GM18526 (cell line): Measurements from ENCODE around the gene KCNK2.

Experiments used
- POLR2A ChIP-seq: IDR thresholded peaks from 3 replicates; pipeline ENCODE4 v1.6.1; 2011; ENCODE audit not compliant: insufficient read length; ENCODE audit errors: extremely low read depth

Gene KCNK2

GRCh38 chr1:215119719-215120365, 37.3 kb downstream of the KCNK2 start:
- no peak for TF ChIP-seq POLR2A

DNA sequence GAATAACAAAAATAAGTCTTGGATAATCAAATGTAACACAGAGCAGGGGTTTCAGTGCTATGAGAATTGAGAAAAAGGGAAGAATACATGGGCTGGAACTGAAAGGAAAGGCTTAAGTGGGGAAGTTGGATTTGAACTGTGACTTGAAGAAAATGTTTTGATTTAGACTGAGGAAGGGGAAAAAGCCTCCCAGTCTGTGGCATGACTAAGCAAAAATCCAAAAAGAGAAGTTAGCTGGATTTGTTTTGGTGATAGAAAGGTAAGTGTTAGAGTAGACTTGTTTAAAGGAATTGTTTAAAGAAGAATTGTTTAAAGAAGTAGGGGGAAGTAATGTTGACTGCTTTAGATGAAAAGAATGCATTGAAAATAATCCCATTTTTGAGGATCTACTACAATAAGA, 46.0 kb downstream of the KCNK2 start:
- no peak for TF ChIP-seq POLR2A

DNA sequence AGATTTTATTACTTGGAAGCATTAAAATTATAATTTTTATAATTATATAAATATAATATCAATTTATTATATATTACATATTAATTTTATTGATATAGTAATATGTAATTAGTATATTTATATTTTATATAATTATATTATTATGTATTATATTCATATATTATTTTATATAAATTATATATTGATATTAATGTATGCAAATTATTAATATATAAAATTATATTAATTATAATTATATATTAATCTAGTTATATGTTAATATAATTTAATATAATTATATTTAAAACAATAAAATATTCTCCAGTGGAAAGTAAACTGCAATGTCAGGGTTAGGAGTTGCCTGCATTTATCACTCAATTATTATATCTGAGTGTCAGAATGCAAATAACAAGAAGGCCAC, 48.8 kb downstream of the KCNK2 start:
- no peak for TF ChIP-seq POLR2A

- TF ChIP-seq POLR2A = no peak
Observed at GRCh38 chr1:215132156-215132555, 49.6 kb downstream of the KCNK2 start.

DNA sequence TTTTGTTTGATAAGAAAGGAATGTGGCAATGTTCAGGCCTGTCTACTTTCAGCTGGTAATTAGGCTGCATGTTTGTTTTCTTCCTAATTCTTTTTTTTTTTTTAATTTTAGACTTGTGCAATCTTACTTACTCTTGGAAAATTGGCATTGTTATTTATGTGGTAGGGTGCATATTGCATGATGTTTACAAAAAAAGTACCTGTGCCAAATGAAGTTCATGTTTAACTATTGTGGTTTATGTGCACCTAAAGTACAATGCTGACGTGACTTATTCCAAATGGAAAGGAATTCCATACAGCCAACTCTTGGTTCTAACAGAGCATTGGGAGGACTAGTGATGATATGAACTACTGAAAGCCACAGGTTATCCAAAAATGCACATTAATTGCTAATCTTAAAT, 51.0 kb downstream of the KCNK2 start:
- no peak for TF ChIP-seq POLR2A

DNA sequence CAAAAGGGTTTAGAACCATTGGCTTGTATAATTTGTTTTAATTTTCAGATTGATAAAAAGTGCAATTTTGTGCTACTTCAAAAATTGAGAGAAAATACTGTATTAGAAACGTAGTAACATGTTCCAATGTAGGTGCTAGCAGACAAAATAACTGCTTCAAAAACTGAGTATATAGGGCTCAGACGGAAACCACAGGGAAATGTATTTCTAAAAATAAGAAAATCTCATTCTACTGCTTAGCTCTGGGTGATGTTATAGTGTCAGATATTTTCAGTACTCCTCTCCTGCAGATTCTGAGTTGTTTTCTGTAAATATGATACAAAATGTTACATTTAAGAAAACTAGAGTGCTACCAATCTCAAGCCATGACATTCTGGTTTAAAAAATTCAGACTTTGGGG, 55.4 kb downstream of the KCNK2 start:
- no peak for TF ChIP-seq POLR2A

DNA sequence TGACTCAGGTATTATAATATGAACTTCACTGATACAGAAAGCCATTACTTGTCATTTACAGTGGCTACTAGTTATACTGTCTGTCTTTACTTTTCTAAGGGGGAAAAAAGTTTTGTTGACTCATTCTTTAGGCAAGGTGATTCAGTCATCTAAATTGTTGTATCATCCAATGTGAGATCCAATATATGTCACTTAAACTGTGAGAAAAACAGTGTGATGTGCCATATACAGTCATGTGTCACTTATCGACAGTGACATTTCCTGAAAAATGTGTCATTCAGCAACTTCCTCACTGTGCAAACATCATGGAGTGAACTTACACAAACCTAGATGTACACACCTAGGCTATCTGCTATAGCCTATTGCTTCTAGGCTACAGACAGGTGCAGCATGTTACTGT, 57.6 kb downstream of the KCNK2 start:
- no peak for TF ChIP-seq POLR2A

- no peak for TF ChIP-seq POLR2A
Observed at GRCh38 chr1:215141460-215141859, 58.9 kb downstream of the KCNK2 start.

- TF ChIP-seq POLR2A = no peak
Observed at GRCh38 chr1:215143497-215143896, 61.0 kb downstream of the KCNK2 start.

GRCh38 chr1:215146240-215146975, 63.9 kb downstream of the KCNK2 start:
- no peak for TF ChIP-seq POLR2A

DNA sequence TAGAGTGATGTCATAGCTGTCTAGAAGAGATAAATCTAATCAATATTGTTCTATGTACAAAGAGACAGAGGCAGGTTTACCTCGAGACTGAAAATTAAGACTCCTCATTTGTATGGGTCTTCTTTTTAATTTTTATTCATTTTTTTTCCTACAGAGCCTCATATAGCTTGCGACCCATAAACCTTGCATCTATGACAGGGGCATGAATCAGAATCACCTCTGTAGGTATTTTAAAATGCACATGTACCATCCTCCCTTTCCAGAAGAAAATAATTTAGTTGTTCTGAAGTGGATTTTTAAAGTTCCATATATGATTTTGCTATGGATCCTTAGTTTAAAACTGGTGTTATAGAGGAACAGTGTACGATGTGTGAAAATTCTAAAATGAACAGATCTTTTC, 64.5 kb downstream of the KCNK2 start:
- no peak for TF ChIP-seq POLR2A

- TF ChIP-seq POLR2A = no peak
Observed at GRCh38 chr1:215151841-215152549, 69.5 kb downstream of the KCNK2 start.

DNA sequence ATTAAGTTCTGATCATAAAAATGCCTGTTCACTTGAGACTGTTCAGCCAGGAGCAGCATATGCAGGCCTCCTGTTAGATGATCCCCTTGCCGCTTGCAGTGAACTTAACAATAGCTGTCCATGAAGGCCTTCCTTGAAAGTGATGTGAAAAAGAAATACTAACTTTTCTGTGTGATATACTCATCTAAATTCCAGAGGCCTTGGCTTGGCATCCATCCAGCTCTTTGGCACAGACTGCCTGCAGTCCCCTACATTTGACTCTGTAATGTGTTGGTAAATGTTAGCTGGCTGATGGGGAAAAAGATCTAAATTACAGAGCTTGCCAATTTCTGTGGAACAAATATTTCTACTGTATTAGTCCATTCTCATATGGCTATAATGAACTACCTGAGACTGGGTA, 73.7 kb downstream of the KCNK2 start:
- no peak for TF ChIP-seq POLR2A

GRCh38 chr1:215160351-215160750, 77.8 kb downstream of the KCNK2 start:
- TF ChIP-seq POLR2A = no peak

DNA sequence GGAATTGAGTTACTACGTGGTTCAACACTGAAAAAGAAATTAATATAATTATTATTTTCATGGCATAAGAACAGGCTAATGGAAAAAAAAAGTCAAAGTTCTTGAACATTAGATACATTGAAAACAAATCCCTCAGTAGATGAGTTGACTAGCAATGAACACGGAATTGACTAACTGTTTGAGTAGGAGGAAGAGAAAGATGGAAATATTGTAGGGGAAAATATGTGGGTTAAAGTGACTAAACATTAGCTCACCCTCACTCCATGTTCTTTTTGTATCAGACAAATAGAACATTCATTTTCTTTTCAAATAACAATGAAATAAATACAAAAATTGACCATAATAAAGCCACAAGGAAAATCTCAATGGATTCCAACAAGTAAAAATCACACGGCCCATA, 84.3 kb downstream of the KCNK2 start:
- no peak for TF ChIP-seq POLR2A

- TF ChIP-seq POLR2A = no peak
Observed at GRCh38 chr1:215181518-215181917, 99.0 kb downstream of the KCNK2 start.
